Panc1 (cell line): ENCODE results near the gene ZFAND2A. TPM values are rescaled to one million over a fixed set of nuclear protein-coding genes. Genes with fewer than 3 reads are reported as not detected.

Experiments
- ATAC-seq: fragments of 200-7000 bp; cut with Tn5 transposase; 2 replicates; pipeline ENCODE4 v1.9.1; 2020; ENCODE audit warnings: mild to moderate bottlenecking, moderate library complexity
- BruUV-seq: library from RNA; stranded (reverse); fragments of 400-500 nt; replicated peaks from 2 replicates; lab custom pipeline; 2021; lab: Mats Ljungman, UMichigan
- CTCF ChIA-PET: fragments of 300-600 bp; sonication (Branson Sonifier 250); formaldehyde crosslinking; loops from one replicate; lab custom pipeline; 2022; ENCODE audit warnings: antibody characterized with exemption; lab: Charles Lee
- POLR2A ChIA-PET: fragments of 300-600 bp; sonication (Branson Sonifier 250); formaldehyde crosslinking; loops from one replicate; lab custom pipeline; 2022; ENCODE audit warnings: antibody characterized with exemption; lab: Charles Lee
- DNase-seq: peaks from one replicate; pipeline ENCODE4 v3.0.0-alpha.2; 2010; ENCODE audit warnings: low read depth, low spot score
- H3K27ac ChIP-seq: 2 replicates; pipeline ENCODE4 v1.5.1; 2011; ENCODE audit warnings: mild to moderate bottlenecking, low read length, inconsistent platforms
- H3K27me3 ChIP-seq: fragments of 200-500 bp; sonication (Bioruptor generic); 2 replicates; pipeline ENCODE4 v1.6.0; 2014; ENCODE audit warnings: low read length, inconsistent platforms; ENCODE audit not compliant: control insufficient read depth, insufficient read depth
- H3K36me3 ChIP-seq: fragments of 200-500 bp; sonication (Bioruptor generic); 2 replicates; pipeline ENCODE4 v1.5.1; 2014; ENCODE audit warnings: inconsistent platforms, mild to moderate bottlenecking, low read length, moderate library complexity; ENCODE audit not compliant: control insufficient read depth, insufficient read depth
- H3K4me1 ChIP-seq: 2 replicates; pipeline ENCODE4 v1.5.1; 2011; ENCODE audit warnings: inconsistent platforms, mild to moderate bottlenecking, low read length, moderate library complexity; ENCODE audit not compliant: control insufficient read depth, insufficient read depth
- H3K4me3 ChIP-seq, 2 experiments: 2 replicates each; pipeline ENCODE4 v1.5.1; 2011 to 2012; ENCODE audit warnings: low read depth in 2 of 2, low read length in 2 of 2, mild to moderate bottlenecking in 2 of 2, inconsistent platforms in 1 of 2, moderate library complexity in 1 of 2
- H3K9me3 ChIP-seq: fragments of 200-500 bp; sonication (Bioruptor generic); 2 replicates; pipeline ENCODE4 v1.5.1; 2014; ENCODE audit warnings: low read depth, mild to moderate bottlenecking, inconsistent platforms, low read length, moderate library complexity; ENCODE audit not compliant: control insufficient read depth, insufficient read depth
- POLR2AphosphoS5 ChIP-seq: IDR thresholded peaks from 2 replicates; pipeline ENCODE4 v1.6.1; 2012; ENCODE audit warnings: mild to moderate bottlenecking, low read depth, low read length, moderate library complexity
- REST ChIP-seq, 2 experiments: IDR thresholded peaks; 2 replicates each; pipeline ENCODE4 v1.6.1; 2011 to 2012; ENCODE audit warnings: low read depth in 2 of 2, control low read depth in 1 of 2, low read length in 1 of 2, mild to moderate bottlenecking in 1 of 2, moderate library complexity in 1 of 2; ENCODE audit not compliant: insufficient read depth in 1 of 2
- SIN3A ChIP-seq: IDR thresholded peaks from 2 replicates; pipeline ENCODE4 v1.6.1; 2012; ENCODE audit warnings: low read depth, mild to moderate bottlenecking, low read length, moderate library complexity, borderline replicate concordance; ENCODE audit not compliant: insufficient read depth
- TCF7L2 ChIP-seq: IDR thresholded peaks from 2 replicates; pipeline ENCODE4 v1.6.1; 2011; ENCODE audit warnings: mild to moderate bottlenecking, low read depth, low read length, inconsistent platforms
- in situ Hi-C: cut with HindIII; loops from 2 replicates; pipeline ENCODE4 v1.10.0; 2016; ENCODE audit warnings: low sequenced_read_pairs, low pct_unique_long_range_greater_than_20kb
- intact Hi-C: fragments of 100-400 bp; cut with micrococcal nuclease; formaldehyde crosslinking; loops from one replicate; pipeline ENCODE4 v1.10.0; 2022; ENCODE audit not compliant: unreplicated experiment
- total RNA-seq: library from RNA; stranded (reverse); gene quantifications from one replicate; pipeline ENCODE4 v1.2.1, GENCODE V29; 2021; ENCODE audit not compliant: unreplicated experiment
- TF ChIP-seq, protein P1 (sequence below): fragments of 450-650 bp; IDR thresholded peaks from 2 replicates; pipeline ENCODE4 v1.5.1; 2017; ENCODE audit warnings: mild to moderate bottlenecking

The ZFAND2A gene
- total RNA-seq, 1 experiment from 2014 or later: 24.1 TPM

DNA sequence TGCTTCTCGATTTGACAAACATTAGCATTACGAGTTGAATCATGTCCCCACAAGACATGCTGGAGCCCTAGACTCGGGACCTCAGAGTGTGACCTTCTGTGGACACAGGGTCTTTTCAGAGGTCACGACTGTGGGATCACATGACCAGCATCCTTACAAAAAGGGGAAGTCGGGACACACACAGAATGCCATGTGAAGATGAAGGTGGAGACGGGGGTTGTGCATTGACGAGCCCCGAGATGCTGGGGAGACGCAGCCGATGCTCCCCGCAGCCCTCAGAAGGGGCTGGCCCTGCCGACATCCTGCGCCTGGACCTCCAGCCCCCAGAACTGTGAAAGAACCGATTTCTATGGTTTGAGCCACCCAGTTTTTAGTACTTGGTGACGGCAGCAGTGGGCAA, 7.5 kb downstream of the ZFAND2A start:
- Histone ChIP-seq H3K9me3 (no peaks in the 10 kb centered on the region), H3K27me3 (no peaks in the 10 kb centered on the region), H3K27ac (no peak overlapping the region), H3K4me3 (no peak overlapping the region), H3K36me3 (peaks cover 9% of the 10 kb centered on the region), H3K4me1 (peaks cover 12% of the 10 kb centered on the region)
- TF ChIP-seq POLR2AphosphoS5 (no peak), TCF7L2 (no peak), REST (IDR thresholded peaks at IDR 0.05; ENCODE audit: insufficient read depth in 1 of 2, low read depth in 2 of 2, low read length in 1 of 2) (no peak)
- TF ChIP-seq, protein P1, sequence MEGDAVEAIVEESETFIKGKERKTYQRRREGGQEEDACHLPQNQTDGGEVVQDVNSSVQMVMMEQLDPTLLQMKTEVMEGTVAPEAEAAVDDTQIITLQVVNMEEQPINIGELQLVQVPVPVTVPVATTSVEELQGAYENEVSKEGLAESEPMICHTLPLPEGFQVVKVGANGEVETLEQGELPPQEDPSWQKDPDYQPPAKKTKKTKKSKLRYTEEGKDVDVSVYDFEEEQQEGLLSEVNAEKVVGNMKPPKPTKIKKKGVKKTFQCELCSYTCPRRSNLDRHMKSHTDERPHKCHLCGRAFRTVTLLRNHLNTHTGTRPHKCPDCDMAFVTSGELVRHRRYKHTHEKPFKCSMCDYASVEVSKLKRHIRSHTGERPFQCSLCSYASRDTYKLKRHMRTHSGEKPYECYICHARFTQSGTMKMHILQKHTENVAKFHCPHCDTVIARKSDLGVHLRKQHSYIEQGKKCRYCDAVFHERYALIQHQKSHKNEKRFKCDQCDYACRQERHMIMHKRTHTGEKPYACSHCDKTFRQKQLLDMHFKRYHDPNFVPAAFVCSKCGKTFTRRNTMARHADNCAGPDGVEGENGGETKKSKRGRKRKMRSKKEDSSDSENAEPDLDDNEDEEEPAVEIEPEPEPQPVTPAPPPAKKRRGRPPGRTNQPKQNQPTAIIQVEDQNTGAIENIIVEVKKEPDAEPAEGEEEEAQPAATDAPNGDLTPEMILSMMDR: no peak
- no TSS peak for BruUV-seq
- ChIA-PET POLR2A (no interaction called here), CTCF (no interaction called here)
- in situ Hi-C loops (no loop called here), intact Hi-C loops (no loop called here)
- ATAC-seq (no peak), DNase-seq (no peak)

DNA sequence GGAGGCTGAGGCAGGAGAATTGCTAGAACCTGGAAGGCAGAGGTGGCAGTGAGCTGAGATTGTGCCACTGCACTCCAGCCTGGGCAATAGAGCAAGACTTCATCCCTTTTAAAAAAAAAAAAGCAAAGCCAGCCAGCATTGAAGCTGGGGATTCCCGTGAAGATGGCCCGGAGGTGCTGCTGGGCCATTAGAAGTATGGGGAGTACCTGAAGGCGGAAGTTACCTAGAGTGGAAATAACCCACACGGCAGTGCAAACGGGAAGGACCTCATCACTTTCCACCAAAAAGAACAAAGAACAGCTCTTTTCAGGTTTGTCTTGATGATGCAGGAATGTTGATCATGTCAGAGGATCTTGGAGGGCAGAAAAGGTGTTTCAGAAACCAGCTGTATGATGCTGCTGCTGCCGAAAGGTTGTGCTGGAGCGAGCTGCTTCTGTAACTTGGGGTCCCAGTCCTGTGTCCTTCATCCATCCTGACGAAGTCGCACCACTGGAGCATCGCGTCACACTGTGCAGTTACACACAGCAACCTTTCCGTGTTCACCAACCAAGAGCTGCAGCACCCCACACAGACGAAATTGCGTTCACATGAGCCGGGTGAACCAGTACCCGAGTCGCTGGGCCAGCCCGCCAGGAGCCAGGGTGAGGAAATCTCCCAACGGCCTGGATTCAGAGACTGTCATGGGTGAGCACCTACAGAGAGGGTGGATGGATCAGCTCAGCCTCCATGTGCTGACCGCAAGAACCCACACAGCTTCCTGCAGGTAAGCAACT, 8.2 kb downstream of the ZFAND2A start:
- Histone ChIP-seq H3K27ac (no peak overlapping the region), H3K9me3 (no peaks in the 10 kb centered on the region), H3K27me3 (no peaks in the 10 kb centered on the region), H3K4me1 (peaks cover 5% of the 10 kb centered on the region), H3K36me3 (peaks cover 5% of the 10 kb centered on the region; the same call in 1 of the 2 replicates), H3K4me3 (no peak overlapping the region)
- BruUV-seq: no TSS peak
- in situ Hi-C loops: no loop called here
- ATAC-seq: no peak
- CTCF ChIA-PET: interaction anchor here (0.6 kb wide), 1 partner anchor 314 kb away, joined by 4 read pairs; no protein-coding TSS in a partner anchor
- no peak for TF ChIP-seq POLR2AphosphoS5
- TF ChIP-seq, protein P1: no peak
- TF ChIP-seq SIN3A: no peak
- TF ChIP-seq REST (IDR thresholded peaks at IDR 0.05; ENCODE audit: insufficient read depth in 1 of 2, low read depth in 2 of 2, low read length in 1 of 2): no peak
- no peak for TF ChIP-seq TCF7L2
- POLR2A ChIA-PET: interaction anchor here (0.6 kb wide), 1 partner anchor 25 kb away, joined by 8 read pairs; no protein-coding TSS in a partner anchor
- intact Hi-C loops: no loop called here
- DNase-seq: no peak
